ENCODE data around the gene GJA3.

DNA sequence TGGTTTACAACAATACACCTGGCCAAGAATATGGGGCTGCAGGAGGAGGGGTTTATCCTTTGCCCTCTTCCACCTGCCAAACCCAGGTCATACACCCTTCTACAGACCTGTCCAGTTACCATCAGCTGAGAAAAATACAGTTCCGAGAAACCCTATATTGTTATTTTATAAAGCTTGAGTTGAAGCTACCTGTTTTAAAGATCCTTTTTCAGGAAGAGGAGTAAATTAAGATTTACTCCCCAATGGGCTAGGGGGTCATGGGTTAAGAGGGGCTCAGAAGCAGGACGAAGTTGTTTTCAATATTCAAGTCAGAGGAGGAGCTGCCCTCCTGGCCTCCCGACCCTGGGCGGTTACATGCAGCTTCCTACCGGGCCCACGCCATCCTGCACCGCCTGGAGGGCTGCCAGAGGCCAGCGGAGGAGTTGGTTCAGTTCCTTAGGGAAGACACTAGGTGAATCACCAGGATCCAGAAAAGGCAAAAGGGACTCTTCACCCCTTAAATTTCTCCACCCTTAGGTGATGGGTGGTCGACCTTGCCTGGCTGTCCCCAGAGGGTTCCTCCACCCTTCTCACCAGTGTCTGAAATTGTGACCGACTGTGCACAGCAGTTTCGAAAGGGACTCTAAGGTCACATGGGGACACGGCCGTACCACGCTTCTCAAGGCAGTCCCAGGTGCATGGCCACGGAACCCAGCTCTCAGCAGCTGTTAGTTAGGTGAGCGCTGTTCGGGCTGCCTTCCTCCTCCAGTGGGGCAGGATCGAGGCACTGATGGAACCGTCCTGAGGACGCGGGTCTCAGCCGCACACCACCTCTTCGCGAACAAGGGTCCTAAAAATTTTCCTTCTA is 30.7 kb upstream of the GJA3 start:
- TF ChIP-seq, protein P1, sequence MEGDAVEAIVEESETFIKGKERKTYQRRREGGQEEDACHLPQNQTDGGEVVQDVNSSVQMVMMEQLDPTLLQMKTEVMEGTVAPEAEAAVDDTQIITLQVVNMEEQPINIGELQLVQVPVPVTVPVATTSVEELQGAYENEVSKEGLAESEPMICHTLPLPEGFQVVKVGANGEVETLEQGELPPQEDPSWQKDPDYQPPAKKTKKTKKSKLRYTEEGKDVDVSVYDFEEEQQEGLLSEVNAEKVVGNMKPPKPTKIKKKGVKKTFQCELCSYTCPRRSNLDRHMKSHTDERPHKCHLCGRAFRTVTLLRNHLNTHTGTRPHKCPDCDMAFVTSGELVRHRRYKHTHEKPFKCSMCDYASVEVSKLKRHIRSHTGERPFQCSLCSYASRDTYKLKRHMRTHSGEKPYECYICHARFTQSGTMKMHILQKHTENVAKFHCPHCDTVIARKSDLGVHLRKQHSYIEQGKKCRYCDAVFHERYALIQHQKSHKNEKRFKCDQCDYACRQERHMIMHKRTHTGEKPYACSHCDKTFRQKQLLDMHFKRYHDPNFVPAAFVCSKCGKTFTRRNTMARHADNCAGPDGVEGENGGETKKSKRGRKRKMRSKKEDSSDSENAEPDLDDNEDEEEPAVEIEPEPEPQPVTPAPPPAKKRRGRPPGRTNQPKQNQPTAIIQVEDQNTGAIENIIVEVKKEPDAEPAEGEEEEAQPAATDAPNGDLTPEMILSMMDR (IDR thresholded peaks at IDR 0.05), result no peak
- no peak for TF ChIP-seq EZH2 (IDR thresholded peaks at IDR 0.05; ENCODE audit: borderline replicate concordance, insufficient read depth, low read depth, low read length, poor library complexity, severe bottlenecking)
